SHP77 treated with DMSO at 0.1 percent for 48 hours (cell line): ENCODE data around the gene BRD7.
A peak's percentile ranks its signal among the peaks of the same experiment; 100 is the strongest.

Experiments used
- DNase-seq: peaks from one replicate; lab custom pipeline; 2025; lab: John Stamatoyannopoulos, UW

Gene BRD7

GRCh38 chr16:50318796-50319578 lies 49.8 kb downstream of the BRD7 start:
- DNase-seq = no peak

GRCh38 chr16:50316848-50317630 lies 51.7 kb downstream of the BRD7 start:
- DNase-seq = no peak

GRCh38 chr16:50316102-50316847 lies 52.5 kb downstream of the BRD7 start:
- DNase-seq = no peak

- DNase-seq = no peak
Observed at GRCh38 chr16:50315346-50315997, 53.3 kb downstream of the BRD7 start.

- no peak for DNase-seq
Observed at GRCh38 chr16:50314665-50315064, 54.1 kb downstream of the BRD7 start.

DNA sequence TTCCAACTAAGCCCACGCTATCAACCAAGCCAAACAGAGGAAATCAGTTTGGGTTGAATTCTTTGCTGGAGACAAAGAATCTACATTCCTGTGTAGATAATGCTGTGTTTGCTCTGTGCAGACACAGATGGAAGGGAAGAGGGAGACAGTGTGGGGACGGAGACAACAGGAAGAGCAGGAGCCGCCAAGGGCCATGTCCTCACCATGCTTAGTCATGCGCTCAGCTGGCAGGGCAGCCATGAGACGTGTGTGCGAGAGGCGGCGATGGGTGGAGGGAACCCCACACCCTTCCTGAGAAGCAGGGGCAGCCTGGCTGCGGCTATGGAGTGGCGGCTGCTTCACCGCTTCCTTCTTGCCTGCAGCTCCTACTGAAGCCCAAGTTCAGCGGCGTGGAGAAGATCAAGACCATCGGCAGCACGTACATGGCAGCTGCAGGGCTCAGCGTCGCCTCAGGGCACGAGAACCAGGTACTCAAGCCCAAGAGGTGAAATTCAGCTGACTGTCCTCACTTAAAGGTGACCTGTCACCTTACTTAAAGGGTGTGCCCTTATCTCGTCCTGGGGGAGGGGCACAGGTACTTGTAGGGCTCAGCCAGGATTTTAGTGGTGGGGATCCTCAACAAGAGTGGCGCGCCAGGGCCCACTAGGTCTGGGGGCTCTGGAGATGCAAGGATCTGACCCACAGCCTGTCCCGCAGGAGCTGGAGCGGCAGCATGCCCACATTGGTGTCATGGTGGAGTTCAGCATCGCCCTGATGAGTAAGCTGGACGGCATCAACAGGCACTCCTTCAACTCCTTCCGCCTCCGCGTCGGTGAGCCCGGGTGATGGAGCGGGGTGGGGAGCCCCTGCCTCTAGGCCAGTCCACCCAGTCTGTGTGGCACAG lies 55.0 kb downstream of the BRD7 start:
- no peak for DNase-seq

GRCh38 chr16:50311891-50312501 lies 56.8 kb downstream of the BRD7 start:
- DNase-seq = no peak

GRCh38 chr16:50311134-50311528 lies 57.7 kb downstream of the BRD7 start:
- DNase-seq = no peak

- DNase-seq = no peak
Observed at GRCh38 chr16:50310308-50311133, 58.3 kb downstream of the BRD7 start.

DNA sequence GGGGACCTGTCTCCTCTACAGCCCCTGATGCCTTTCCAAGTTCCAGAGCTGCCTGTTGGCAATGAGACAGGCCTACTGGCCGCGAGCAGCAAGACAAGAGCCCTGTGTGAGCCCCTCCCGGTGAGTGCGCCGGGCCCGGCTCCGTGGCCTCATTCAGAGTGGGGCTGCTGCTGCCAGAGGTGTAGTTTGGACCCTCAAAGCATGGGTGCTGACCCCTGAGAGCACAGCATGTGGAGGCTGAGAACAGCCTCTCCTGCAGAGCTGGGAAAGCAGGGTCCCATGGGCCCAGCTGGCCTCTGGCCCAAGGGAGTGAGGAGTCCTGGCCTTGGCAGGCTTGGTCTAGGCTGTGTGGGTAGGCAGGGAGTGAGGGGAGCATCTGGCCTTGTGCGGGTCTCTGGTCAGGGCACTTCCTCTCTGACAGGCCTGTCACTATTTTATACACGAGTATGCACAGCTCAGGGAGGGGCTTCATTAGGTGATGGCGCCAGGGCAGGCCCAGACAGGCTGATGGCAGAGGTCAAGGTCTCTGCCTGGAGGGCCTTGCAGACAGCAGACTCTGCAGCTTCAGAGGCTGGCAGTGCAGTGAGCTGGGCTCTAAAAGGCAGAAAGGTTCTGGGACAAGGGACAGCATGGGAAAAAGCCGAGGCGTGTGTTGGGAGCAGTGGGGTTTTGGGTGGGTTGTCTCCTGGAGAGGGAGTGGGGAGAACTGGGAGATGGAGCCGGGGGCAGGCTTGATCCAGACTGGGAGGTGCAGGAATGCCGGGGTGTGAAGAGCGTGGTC lies 59.1 kb downstream of the BRD7 start:
- DNase-seq = peak; percentile 0

- DNase-seq = no peak
Observed at GRCh38 chr16:50309156-50309526, 59.6 kb downstream of the BRD7 start.

- no peak for DNase-seq
Observed at GRCh38 chr16:50308237-50308965, 60.4 kb downstream of the BRD7 start.

- DNase-seq = no peak
Observed at GRCh38 chr16:50306287-50306686, 62.5 kb downstream of the BRD7 start.

- no peak for DNase-seq
Observed at GRCh38 chr16:50305441-50306061, 63.2 kb downstream of the BRD7 start.

DNA sequence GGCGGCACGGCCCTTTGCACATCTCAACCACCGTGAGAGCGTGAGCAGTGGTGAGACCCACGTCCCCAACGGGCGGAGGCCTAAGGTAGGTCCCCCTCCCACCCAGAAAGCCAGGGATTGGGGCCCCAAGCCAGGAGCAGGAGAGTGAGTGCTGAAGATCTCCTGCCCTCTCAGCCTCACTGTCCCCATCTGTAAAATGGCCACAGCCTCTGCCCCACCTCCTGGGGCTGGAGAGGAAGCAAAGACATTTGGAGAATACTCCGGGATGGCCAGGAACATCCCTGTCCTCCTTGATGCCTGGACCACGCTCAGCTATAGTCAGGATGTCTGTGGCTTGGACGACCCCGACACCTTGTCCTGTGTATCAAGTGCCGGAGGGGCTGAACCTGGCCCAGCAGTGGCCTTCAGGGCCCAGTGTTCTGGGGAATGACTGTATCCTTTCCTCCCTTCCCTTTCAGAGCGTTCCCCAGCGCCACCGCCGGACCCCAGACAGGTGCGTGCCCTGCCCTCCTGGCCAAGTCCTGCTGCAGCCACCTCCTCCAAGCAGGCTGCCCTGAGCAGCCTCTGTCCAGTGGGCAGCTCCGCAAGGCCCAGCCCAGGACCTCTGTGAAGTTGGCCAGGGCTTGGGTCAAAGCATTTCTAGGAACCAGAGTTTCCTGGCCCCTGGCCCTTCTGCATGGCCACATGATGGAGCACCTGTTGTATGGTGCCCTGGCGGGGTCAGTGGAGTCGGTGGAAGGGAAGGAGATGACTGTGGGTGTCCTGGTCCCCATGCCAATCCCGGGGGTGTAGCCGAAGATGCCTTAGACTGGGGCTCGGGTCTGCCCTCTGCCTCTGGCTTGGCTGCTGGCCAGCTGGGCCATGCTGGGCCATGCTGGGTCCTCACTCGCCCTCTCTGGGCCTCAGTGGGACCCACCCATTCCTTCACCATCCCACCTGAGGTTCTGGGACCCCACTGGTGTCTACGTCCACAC lies 64.0 kb downstream of the BRD7 start:
- no peak for DNase-seq

GRCh38 chr16:50303605-50304466 lies 65.0 kb downstream of the BRD7 start:
- DNase-seq = no peak
